Activated CD8-positive, alpha-beta memory T cell treated with anti-CD3 and anti-CD28 coated beads, Interleukin-2, amount 50 U/mL, for 4 hours (primary cell): ENCODE measurements around the gene OR11H6.
"Not testable (repeated sequence)": the region's sequence is repeated elsewhere in the genome, so short reads cannot be mapped to it uniquely, and the experiment has no call there.

ENCODE experiments used
- DNase-seq: peaks from one replicate; pipeline ENCODE4 v3.0.0-alpha.2; 2020

OR11H6 gene, protein sequence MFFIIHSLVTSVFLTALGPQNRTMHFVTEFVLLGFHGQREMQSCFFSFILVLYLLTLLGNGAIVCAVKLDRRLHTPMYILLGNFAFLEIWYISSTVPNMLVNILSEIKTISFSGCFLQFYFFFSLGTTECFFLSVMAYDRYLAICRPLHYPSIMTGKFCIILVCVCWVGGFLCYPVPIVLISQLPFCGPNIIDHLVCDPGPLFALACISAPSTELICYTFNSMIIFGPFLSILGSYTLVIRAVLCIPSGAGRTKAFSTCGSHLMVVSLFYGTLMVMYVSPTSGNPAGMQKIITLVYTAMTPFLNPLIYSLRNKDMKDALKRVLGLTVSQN

DNA sequence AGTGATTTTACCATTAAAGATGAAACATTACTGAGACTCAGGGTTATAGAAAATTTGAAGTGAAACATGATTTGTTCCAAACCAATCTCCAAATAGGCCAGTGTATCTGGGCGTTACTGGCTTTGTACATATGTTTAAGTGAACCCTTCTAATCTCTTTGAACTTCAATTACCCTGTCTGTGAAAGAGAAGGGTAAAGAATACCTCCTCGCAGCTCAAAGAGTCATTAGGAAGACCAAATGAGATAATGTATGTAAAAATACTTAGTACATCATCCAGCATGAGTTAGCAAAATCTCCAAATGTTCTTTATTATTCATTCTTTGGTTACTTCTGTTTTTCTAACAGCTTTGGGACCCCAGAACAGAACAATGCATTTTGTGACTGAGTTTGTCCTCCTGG lies at the start of gene OR11H6:
Gene OR11H6 (plus strand): TSS at position 301 of the 400 bp plus-strand sequence. CDS start 0 bp downstream, at position 301.
- DNase-seq: no peak

- DNase-seq: not testable (repeated sequence)
These were observed 49.3 kb upstream of the OR11H6 start for GRCh38 chr14:20174205-20174604.

GRCh38 chr14:20176330-20176729 lies 47.2 kb upstream of the OR11H6 start:
- DNase-seq: no peak

DNA sequence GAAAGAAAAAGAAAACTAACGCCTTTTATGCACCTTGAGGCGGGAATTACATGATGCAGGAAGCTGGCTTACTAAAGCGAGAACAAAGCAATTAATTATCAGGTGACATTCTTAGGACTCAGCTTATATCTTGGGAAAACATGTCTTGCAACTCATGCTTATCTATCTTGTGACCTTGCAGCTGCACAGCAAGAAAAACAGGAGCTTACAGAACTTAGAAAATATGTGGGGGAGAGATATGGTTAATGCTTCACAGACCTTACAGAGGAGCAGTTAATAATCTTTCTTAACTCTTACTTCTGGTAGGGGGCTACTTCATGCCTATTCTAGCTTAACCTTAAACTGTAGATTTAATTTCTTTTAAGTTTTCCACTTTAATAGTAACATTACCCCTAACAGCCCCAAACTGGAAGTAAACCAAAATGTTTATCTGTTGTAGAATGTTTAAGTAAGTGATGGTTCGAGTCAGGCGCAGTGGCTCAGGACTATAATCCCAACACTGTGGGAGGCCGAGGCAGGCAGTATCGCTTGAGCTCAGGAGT lies 46.0 kb upstream of the OR11H6 start:
- no peak for DNase-seq

DNA sequence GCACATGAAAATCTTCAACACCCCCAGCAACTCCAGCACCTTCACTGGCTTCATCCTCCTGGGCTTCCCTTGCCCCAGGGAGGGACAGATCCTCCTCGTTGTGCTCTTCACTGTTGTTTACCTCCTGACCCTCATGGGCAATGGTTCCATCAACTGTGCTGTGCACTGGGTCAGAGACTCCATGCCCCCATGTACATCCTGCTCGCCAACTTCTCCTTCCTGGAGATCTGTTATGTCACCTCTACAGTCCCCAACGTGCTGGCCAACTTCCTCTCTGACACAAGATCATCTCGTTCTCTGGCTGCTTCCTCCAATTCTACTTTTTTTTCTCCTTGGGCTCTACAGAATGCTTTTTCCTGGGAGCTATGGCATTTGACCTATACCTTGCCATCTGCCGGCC lies 44.3 kb upstream of the OR11H6 start:
- no peak for DNase-seq

DNA sequence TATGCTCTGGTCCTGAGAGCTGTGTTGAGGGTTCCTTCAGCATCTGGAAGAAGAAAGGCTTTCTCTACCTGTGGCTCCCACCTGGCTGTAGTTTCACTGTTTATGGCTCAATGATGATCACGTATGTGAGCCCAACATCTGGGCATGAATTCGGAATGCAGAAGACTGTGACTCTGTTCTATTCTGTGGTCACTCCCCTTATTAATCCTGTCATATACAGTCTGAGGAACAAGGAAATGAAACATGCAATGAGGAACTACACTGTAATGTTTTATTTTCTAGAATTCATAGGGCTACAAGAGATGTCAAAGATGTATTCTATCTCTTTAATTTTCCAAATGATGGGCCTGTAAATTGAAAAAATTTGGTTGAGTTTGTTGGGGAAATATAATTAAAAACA lies 43.6 kb upstream of the OR11H6 start:
- no peak for DNase-seq

- no peak for DNase-seq
These were observed 43.0 kb upstream of the OR11H6 start for GRCh38 chr14:20180486-20180885.

DNA sequence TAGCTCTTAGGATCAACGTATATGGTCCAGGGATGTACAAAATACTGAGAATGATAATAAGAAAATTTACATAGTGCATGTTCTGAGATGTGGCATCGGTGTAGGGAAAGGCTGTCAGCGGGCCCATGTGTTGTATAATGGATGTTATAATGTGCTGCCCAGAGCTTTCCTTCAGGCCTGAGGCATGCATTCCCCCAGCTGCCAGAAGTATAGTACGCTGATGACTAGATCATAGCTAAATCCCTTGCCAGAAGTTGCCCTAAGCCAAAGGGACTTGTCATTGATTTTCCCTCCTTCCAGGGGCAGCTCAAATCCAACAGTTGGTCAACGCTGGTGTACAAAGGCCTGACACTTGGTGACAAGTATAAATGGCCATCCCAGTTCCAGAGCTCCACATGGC lies 39.3 kb upstream of the OR11H6 start:
- no peak for DNase-seq

- DNase-seq: no peak
These were observed 32.9 kb upstream of the OR11H6 start, which contains the start of gene OR11G2 for GRCh38 chr14:20190596-20190995. Gene OR11G2, plus strand, starts transcription at chr14:20190896. Its CDS starts 6,542 bp downstream, at chr14:20197438.

DNA sequence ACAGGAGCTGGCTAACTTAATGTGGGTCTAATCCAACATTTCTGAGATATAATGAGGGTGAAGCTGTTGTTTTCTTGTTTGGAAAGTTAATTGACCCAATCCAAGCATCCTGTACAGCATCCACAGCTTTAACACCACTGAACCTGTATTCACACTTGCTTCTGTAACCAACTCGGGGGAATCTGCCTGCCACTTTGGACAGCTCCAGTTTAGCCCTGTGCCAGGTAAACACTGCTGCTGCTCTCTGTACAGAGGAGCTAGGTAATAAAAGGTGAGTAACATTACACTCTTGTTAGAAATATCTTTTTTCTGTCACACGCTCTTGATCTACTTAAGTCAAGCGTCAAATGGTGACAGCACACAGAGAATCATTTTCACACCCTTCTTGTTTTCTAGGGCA lies 32.1 kb upstream of the OR11H6 start:
- no peak for DNase-seq

DNA sequence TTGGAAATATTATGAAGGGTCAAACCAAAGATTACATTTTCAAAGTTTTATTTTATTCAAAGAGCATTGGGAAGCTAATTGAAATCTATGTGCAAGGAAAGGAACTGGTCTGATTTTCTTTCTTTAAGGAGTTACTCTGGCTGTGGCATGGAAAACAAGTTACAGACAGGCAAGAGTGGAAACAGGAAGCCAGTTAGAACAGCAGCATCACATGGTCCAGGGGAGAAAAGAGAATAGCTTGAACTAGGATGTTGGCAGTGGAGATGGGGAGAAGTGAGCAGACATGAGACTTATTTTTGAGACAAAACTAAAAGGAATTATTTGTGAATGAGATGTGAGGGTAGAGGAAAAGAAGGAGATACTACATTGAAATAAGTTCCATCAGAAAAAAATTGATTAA lies 29.4 kb upstream of the OR11H6 start:
- no peak for DNase-seq

GRCh38 chr14:20195170-20195569 lies 28.3 kb upstream of the OR11H6 start:
- not testable (repeated sequence) for DNase-seq

GRCh38 chr14:20195911-20196310 lies 27.6 kb upstream of the OR11H6 start:
- no peak for DNase-seq

DNA sequence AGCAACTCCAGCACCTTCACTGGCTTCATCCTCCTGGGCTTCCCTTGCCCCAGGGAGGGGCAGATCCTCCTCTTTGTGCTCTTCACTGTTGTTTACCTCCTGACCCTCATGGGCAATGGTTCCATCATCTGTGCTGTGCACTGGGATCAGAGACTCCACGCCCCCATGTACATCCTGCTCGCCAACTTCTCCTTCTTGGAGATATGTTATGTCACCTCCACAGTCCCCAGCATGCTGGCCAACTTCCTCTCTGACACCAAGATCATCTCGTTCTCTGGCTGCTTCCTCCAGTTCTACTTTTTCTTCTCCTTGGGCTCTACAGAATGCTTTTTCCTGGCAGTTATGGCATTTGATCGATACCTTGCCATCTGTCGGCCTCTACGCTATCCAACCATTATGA lies 26.1 kb upstream of the OR11H6 start:
- no peak for DNase-seq

DNA sequence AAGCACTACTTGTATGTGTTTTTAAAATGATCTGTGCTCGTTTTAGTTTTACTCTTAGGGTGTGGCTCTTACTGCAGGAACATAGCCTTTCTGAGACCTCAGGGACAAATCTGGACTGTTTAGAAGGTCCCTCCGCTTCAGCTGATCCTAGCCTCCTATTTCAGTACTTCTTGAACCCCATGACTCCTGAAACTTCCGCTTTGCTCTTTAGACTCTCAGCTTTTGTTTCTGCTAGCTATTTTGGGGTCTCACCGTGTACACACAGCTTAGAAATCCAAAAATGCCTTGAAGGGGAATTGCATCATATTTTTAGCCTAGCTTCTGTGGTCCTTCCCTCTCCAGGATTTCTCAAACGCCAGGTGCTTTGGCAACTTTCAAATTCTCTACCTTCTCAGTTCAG lies 24.5 kb upstream of the OR11H6 start:
- no peak for DNase-seq

DNA sequence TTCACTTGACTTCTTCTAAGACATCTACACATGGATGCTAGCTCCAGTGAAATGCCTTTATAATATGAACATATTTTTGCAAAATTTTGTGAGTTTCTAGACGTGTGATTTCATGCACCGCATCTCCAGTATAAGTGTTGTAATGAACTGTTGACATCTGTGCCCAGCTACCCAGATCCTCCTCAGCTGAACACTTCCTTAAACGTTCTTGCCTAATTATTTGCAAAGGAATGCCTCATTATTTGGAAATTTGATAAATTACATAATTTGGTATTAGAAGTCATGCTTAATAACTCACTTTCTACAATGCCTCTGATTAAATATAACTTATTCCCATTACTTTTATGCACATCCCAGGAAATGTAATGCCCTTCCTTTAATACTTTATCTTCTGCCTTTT lies 18.8 kb upstream of the OR11H6 start:
- DNase-seq: no peak

DNA sequence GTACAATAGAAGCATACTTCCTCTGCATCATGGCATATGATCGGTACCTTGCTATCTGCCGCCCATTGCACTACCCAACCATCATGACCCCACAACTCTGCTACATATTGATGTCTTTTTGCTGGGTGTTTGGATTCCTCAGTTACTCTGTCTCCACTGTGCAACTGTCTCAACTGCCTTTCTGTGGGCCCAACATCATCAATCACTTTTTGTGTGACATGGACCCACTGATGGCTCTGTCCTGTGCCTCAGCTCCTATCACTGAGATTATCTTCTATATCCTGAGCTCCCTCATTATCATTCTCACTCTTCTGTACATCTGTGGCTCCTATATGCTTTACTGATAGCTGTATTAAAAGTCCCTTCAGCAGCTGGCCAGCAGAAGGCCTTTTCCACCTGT lies 13.9 kb upstream of the OR11H6 start:
- no peak for DNase-seq

- DNase-seq: not testable (repeated sequence)
These were observed 11.1 kb upstream of the OR11H6 start for GRCh38 chr14:20212406-20212805.

DNA sequence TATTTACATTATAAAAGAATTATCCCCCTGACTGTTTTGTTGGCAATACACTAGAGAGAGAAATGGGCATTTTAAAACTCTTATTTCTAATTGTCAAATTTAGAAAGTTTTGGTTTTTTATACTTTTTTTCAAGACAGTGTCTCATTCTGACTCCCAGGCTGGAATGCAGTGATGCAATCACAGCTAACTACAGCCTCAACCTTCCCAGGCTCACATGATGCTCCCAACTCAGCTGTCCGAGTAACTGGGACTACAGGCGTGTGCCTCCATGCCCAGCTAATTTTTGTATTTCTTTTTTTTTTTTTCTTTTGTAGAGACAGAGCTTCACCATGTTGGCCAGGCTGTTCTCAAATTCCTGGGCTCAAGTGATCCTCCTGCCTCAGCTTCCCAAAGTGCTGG lies 8.3 kb upstream of the OR11H6 start:
- DNase-seq: no peak

- DNase-seq: no peak
These were observed 4.5 kb upstream of the OR11H6 start for GRCh38 chr14:20219033-20219432.

GRCh38 chr14:20228681-20229080 lies 5.2 kb downstream of the OR11H6 start, which contains the start of gene OR11H7:
Gene OR11H7, plus strand, starts transcription at chr14:20228981.
- no peak for DNase-seq

GRCh38 chr14:20235415-20235814 lies 11.9 kb downstream of the OR11H6 start:
- not testable (repeated sequence) for DNase-seq

DNA sequence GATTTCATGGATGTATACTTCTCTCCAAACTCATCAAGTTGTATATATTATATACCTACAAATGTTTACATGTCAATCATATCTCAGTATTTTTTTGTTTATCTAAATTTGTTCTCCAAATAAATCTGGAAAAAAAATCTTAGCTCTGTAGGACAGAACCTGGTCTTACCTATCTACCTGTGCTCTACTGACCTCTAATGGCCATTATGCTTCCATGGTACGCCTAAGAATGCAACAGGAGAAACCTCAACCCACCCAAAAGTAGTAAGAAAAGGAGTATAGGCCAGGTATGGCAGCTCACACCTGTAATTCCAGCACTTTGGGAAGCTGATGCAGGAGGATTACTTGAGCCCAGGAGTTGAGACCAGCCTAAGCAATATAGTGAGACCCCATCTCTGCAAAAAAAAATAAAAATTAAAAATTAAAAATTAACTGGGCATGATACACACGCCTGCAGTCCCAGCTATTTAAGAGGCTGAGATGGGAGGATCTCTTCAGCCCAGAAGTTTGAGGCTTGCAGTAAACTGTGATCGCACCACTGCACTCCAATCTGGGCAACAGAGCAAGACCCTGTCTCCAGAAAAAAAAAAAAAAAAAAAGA lies 24.2 kb downstream of the OR11H6 start:
- no peak for DNase-seq

- no peak for DNase-seq
These were observed 39.2 kb downstream of the OR11H6 start for GRCh38 chr14:20262642-20263128.
